Esophagus squamous epithelium (tissue), 4 donors: Measurements from ENCODE around the gene BOK.

Experiments
- POLR2A ChIP-seq, 4 donors: fragments of 450-650 bp; IDR thresholded peaks; one replicate each; pipeline ENCODE4 v1.6.1; 2017; ENCODE audit warnings: antibody characterized with exemption in 4 of 4, mild to moderate bottlenecking in 4 of 4, moderate library complexity in 3 of 4
- TF ChIP-seq, protein P1 (sequence below), 6 experiments: fragments of 450-650 bp in 4 of 6; fragments of 200-600 bp in 2 of 6; sonication (generic) in 2 of 6; IDR thresholded peaks; one replicate each; pipeline ENCODE4 v1.5.1; 2016 to 2019; ENCODE audit warnings: antibody characterized with exemption in 6 of 6, mild to moderate bottlenecking in 4 of 6, moderate library complexity in 4 of 6

DNA sequence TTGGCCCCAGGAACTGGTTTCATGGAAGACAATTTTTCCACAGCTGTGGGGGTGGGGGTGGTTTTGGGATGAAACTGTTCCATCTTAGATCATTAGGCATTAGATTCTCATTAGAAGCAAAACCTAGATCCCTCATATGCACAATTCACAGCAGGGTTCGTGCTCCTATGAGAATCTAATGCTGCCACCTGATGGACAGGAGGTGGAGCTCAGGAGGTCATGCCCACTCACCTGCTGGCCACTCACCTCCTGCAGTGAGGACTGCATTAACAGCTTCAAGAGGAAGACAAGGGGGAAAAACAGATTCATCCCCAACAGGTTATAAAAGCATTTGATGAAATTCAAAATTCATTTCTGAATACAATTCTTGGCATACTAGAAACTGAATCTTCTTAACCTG is 39.9 kb downstream of the BOK start:
- TF ChIP-seq, protein P1, sequence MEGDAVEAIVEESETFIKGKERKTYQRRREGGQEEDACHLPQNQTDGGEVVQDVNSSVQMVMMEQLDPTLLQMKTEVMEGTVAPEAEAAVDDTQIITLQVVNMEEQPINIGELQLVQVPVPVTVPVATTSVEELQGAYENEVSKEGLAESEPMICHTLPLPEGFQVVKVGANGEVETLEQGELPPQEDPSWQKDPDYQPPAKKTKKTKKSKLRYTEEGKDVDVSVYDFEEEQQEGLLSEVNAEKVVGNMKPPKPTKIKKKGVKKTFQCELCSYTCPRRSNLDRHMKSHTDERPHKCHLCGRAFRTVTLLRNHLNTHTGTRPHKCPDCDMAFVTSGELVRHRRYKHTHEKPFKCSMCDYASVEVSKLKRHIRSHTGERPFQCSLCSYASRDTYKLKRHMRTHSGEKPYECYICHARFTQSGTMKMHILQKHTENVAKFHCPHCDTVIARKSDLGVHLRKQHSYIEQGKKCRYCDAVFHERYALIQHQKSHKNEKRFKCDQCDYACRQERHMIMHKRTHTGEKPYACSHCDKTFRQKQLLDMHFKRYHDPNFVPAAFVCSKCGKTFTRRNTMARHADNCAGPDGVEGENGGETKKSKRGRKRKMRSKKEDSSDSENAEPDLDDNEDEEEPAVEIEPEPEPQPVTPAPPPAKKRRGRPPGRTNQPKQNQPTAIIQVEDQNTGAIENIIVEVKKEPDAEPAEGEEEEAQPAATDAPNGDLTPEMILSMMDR (IDR thresholded peaks at IDR 0.05), result peak in 2 of 6 experiments; percentile 14 to 45
- no peak for TF ChIP-seq POLR2A (IDR thresholded peaks at IDR 0.05)
